Pancreas (tissue), 10 donors: ENCODE data around the gene TK1. TPM values are rescaled to one million over a fixed set of nuclear protein-coding genes. Genes with fewer than 3 reads are reported as not detected.

Source experiments
- ATAC-seq, 4 donors: fragments of 200-7000 bp; cut with Tn5 transposase; one replicate each; pipeline versions ENCODE4 v1.8.0 to v1.9.1; 2020; ENCODE audit warnings: mild to moderate bottlenecking in 4 of 4, moderate library complexity in 4 of 4
- DNase-seq, 6 donors: peaks; one replicate each; pipeline ENCODE4 v3.0.0-alpha.2; 2020
- FAIRE-seq: peaks from 2 replicates; lab custom pipeline; 2012; peaks lifted over from hg19 to GRCh38; lab: Jason Lieb, UNC
- H3K27ac ChIP-seq, 4 donors: fragments of 200-600 bp; sonication (generic); 1 replicate in 3 of 4; 2 replicates in 1 of 4; pipeline versions ENCODE4 v1.5.0 to v1.8.0; 2020
- H3K27me3 ChIP-seq, 4 donors: fragments of 200-600 bp; one replicate each; pipeline ENCODE4 v1.8.0; 2021
- H3K36me3 ChIP-seq, 3 donors: fragments of 200-600 bp; sonication (generic) in 1 of 3; one replicate each; pipeline versions ENCODE4 v1.5.0 to v1.8.0; 2020 to 2021
- H3K4me1 ChIP-seq, 3 donors: fragments of 200-600 bp; one replicate each; pipeline ENCODE4 v1.8.0; 2021
- H3K4me3 ChIP-seq, 4 donors: fragments of 200-600 bp; sonication (generic) in 2 of 4; one replicate each; pipeline versions ENCODE4 v1.5.0 to v1.8.0; 2020 to 2021
- H3K9me3 ChIP-seq, 4 donors: fragments of 200-600 bp; one replicate each; pipeline ENCODE4 v1.8.0; 2021
- WGBS, 2 donors: extraction: QIAGEN DNeasy Blood & Tissue Kit; methylation state at CpG; one replicate each; pipeline ENCODE4 v1.1.7; 2013; 5-methylcytosine and 5-hydroxymethylcytosine counted together
- intact Hi-C, 3 donors: fragments of 100-400 bp; cut with DNase I; formaldehyde crosslinking; loops; one replicate each; pipeline versions ENCODE4 v1.11.1 to v1.14.2; 2022
- polyA plus RNA-seq, 2 donors: library from polyadenylated mRNA; stranded (reverse); fragments of 200-250 nt; gene quantifications; one replicate each; pipeline ENCODE4 v1.2.3, GENCODE V29; 2013
- total RNA-seq, 6 donors: library from RNA; stranded (reverse); fragmentation: NEBNext Ultra II Directional in 4 of 6; extraction: Animal tissue kit (Norgen Biotek cat#: 25700) in 4 of 6; gene quantifications; one replicate each; pipeline versions ENCODE4 v1.2.1 to v1.2.4, GENCODE V29; 2021 to 2023
- TF ChIP-seq, protein P1 (sequence below), 4 donors: fragments of 200-600 bp; sonication (generic) in 3 of 4; IDR thresholded peaks; one replicate each; pipeline versions ENCODE4 v1.5.0 to v1.8.0; 2021; ENCODE audit warnings: antibody characterized with exemption in 4 of 4
- donor health status: healthy with polysubstance abuse.
- donor health status: DM: no; HTN: no; CAD: no; lungs with moderate emphysema.
- donor health status: DM: no; HTN: no; CAD: no.
- donor health status: control.
- donor health status: control.
- donor health status: Bipolar disorder and iron deficiency.
- donor health status: DM: yes; HTN: yes; CAD: no.
- donor health status: DM: no; HTN: no; CAD: no.
- donor health status: DM: no; HTN: no; CAD: no.
- donor health status: DM: yes; HTN: yes; CAD: no.

The TK1 gene
- total and polyA plus RNA-seq, 8 donors, result 1.2 to 4.2 (median 2.6) TPM

GRCh38 chr17:78127888-78128550 lies 58.8 kb downstream of the TK1 start:
- Histone ChIP-seq H3K4me1 (peaks cover 0 to 8% (median 8%) of the 10 kb centered on the region in 3 donors), H3K9me3 (no peaks in the 10 kb centered on the region)

DNA sequence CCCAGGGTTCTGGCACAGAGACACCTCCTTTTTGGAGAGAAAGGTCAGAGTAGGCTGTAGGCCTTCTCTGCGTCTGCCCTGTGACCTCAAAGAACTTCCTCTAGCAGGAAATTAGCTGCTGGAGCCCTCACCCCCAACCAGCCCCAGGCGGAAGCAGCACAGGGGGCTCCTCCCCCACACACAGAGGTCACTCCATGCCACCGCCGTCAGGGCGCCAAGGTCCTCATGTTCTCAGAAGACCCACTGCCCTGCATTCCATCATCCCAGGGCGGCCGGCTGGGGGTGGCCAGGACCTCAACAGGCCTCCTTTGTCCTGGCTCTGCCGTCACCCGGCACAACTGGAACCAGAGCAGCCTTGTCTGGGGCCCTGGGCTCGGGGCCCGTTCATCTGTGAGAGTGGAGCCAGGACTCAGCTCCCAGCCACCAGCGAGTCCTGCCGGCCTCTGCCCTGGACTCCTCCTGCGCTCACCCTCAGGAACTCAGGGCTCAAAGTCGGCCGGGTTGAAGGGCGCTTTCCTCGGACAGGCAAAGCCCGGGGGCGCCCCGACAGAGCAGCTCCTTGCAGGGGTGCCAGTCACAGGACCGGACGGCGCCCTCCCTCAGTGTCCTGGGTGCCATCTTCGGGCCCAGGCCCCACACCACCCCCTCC lies 59.5 kb downstream of the TK1 start:
- peaks cover 0 to 8% (median 8%) of the 10 kb centered on the region in 3 donors for H3K4me1 ChIP-seq
- H3K4me3 ChIP-seq, result peak overlapping the region; percentile 22 to 81 (median 56)
- H3K27me3 ChIP-seq, result no peaks in the 10 kb centered on the region
- intact Hi-C loops, result no loop called here
- peaks cover 0 to 8% (median 0%) of the 10 kb centered on the region in 3 donors for H3K36me3 ChIP-seq
- DNase-seq (peak in 5 of 6 donors; percentile 55 to 89 (median 69)), ATAC-seq (peak; percentile 13 to 45 (median 24)), FAIRE-seq (no peak)
- WGBS, 2 donors, result 17 to 28% methylated on average over 25 of the region's 25 CpGs
- no peaks in the 10 kb centered on the region for H3K9me3 ChIP-seq
- TF ChIP-seq, protein P1, sequence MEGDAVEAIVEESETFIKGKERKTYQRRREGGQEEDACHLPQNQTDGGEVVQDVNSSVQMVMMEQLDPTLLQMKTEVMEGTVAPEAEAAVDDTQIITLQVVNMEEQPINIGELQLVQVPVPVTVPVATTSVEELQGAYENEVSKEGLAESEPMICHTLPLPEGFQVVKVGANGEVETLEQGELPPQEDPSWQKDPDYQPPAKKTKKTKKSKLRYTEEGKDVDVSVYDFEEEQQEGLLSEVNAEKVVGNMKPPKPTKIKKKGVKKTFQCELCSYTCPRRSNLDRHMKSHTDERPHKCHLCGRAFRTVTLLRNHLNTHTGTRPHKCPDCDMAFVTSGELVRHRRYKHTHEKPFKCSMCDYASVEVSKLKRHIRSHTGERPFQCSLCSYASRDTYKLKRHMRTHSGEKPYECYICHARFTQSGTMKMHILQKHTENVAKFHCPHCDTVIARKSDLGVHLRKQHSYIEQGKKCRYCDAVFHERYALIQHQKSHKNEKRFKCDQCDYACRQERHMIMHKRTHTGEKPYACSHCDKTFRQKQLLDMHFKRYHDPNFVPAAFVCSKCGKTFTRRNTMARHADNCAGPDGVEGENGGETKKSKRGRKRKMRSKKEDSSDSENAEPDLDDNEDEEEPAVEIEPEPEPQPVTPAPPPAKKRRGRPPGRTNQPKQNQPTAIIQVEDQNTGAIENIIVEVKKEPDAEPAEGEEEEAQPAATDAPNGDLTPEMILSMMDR (IDR thresholded peaks at IDR 0.05), result no peak
- H3K27ac ChIP-seq, result peak overlapping the region; percentile 46 to 77 (median 74)

More at GRCh38 chr17:78127888-78128550, 58.8 kb downstream of the TK1 start:
- DNase-seq, result peak in 2 of 6 donors; percentile 69 to 87
- FAIRE-seq, result no peak
- Histone ChIP-seq H3K27ac (peak overlapping the region; percentile 46 to 77 (median 74)), H3K4me3 (peak overlapping the region; percentile 22 to 81 (median 56)), H3K27me3 (no peaks in the 10 kb centered on the region), H3K36me3 (peaks cover 0 to 8% (median 0%) of the 10 kb centered on the region in 3 donors)
- intact Hi-C loops, result no loop called here
- ATAC-seq, result peak; percentile 53 to 64 (median 62)
- TF ChIP-seq, protein P1 (IDR thresholded peaks at IDR 0.05), result no peak
- WGBS, 2 donors, result 1 to 2% methylated on average over 30 to 38 of the region's 39 CpGs

DNA sequence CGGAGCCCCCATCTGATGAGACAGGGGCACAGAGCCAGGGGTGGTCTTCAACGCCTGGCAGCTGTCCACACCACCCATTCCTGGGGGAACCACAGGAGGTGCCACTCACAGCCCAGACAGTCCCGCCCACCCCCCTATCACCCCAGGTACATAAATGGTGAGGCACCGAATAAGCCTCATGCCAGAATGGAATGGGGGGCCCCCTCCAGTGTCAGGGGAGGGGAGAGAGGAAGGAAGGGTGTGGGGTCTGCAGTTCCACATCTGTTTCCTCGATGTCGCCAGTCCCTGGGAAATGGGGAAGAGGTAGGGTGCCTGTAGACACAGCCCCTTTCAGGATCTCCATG lies 60.0 kb downstream of the TK1 start:
- Histone ChIP-seq H3K4me1 (peaks cover 0 to 8% (median 8%) of the 10 kb centered on the region in 3 donors), H3K4me3 (peak overlapping the region in 2 of 4 donors; percentile 64 to 81), H3K27ac (peak overlapping the region; percentile 46 to 77 (median 74)), H3K9me3 (no peaks in the 10 kb centered on the region), H3K36me3 (peaks cover 0 to 8% (median 0%) of the 10 kb centered on the region in 3 donors), H3K27me3 (no peaks in the 10 kb centered on the region)
- no peak for FAIRE-seq
- TF ChIP-seq, protein P1 (IDR thresholded peaks at IDR 0.05), result no peak
- intact Hi-C loops, result no loop called here
- ATAC-seq, result no peak
- DNase-seq, result no peak
- WGBS, 2 donors, result 75 to 82% methylated on average over 6 of the region's 6 CpGs

DNA sequence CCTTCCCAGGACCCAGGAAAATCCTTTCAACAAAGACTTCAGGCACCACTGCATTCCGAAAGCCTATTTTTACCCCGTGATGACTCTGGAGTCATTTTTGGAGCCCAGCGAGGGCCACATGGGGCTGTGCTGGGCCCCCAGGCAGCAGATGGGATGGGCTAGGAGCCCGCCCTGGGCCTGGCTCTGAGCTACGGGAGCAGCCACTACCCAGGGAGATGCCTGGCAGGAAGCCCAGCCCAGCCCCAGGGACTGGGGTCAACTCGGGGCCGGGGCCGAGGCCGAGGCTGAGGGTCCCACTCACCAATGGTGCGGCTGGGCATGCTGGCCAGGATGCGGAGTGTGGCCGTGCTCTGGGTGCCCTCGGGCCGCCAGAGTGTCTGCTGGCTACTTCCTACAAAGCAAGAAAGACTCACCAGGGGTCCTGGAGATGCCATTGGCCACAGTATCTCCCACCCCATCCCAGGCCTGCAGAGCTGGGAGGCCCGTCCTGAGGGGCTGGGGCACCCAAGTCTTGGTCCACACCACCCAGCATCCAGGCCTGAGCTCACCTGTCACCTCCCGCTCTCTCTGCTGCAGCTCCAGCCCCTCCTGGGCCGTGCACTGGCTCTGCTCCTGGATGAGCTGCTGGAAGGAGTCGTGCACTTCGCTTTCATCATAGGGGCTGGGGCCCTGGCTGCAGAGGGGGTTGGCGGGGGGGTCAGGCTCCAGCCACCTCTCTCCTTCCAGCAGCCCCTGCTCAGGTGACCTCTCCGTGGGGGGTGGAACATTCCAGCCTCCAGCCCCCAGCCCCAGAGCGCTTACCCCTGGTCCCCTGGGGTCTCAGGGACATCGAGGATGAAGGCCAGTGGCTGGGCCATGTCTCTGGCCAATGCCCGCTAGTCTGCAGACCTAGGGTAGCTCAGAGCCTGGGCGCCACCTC lies 60.6 kb downstream of the TK1 start:
- H3K27ac ChIP-seq, result peak overlapping the region in 2 of 4 donors; percentile 70 to 77
- H3K27me3 ChIP-seq, result no peaks in the 10 kb centered on the region
- H3K36me3 ChIP-seq, result peaks cover 0 to 8% (median 0%) of the 10 kb centered on the region in 3 donors
- peaks cover 0 to 8% (median 8%) of the 10 kb centered on the region in 3 donors for H3K4me1 ChIP-seq
- intact Hi-C loops, result no loop called here
- TF ChIP-seq, protein P1 (IDR thresholded peaks at IDR 0.05), result no peak
- 87 to 88% methylated on average over 19 to 25 of the region's 25 CpGs for WGBS, 2 donors
- FAIRE-seq (no peak), DNase-seq (peak in 3 of 6 donors; percentile 56 to 84 (median 62)), ATAC-seq (no peak)
- peak overlapping the region in 1 of 4 donors; percentile 81 for H3K4me3 ChIP-seq
- H3K9me3 ChIP-seq, result no peaks in the 10 kb centered on the region
